RWPE1 (cell line): ENCODE measurements around the gene RFK.
A peak's percentile ranks its signal among the peaks of the same experiment; 100 is the strongest.

Experiments
- CTCF ChIA-PET: fragments of 350-600 bp; sonication (Branson Sonifier 250); formaldehyde crosslinking; extraction: SDS; loops from one replicate; lab custom pipeline; 2021; lab: Yijun Ruan, JAX
- POLR2A ChIA-PET: fragments of 400-600 bp; formaldehyde crosslinking; extraction: SDS; loops from one replicate; lab custom pipeline; 2020; ENCODE audit warnings: antibody characterized with exemption; ENCODE audit not compliant: low non-redundant PET; lab: Yijun Ruan, JAX
- DNase-seq: peaks from one replicate; pipeline ENCODE4 v3.0.0; 2012; ENCODE audit warnings: low spot score
- H3K27ac ChIP-seq: fragments of 450-650 bp; 2 replicates; pipeline ENCODE4 v1.5.1; 2017
- TF ChIP-seq, protein P1 (sequence below): fragments of 450-650 bp; conservative IDR thresholded peaks from 2 replicates; pipeline ENCODE4 v1.5.1; 2017; ENCODE audit warnings: low read depth, mild to moderate bottlenecking

The RFK gene

DNA sequence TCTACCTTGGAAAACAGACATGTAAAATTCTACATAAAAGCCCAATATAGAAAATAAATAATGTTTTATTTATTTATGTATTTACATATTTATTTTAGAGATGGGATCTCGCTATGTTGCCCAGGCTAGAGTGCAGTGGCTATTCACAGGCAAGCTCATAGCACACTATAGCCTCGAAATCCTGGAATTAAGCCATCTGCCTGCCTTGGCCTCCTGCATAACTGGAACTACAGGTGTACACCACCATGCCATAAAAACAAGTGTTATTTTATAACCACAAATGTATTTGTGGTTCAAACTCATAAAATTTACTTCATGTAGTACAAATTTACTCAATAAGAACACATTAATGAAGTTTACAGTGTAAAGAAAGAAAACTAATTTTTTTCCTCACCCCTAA is 7.0 kb upstream of the RFK start:
- ChIA-PET POLR2A (no interaction called here), CTCF (no interaction called here)
- TF ChIP-seq, protein P1, sequence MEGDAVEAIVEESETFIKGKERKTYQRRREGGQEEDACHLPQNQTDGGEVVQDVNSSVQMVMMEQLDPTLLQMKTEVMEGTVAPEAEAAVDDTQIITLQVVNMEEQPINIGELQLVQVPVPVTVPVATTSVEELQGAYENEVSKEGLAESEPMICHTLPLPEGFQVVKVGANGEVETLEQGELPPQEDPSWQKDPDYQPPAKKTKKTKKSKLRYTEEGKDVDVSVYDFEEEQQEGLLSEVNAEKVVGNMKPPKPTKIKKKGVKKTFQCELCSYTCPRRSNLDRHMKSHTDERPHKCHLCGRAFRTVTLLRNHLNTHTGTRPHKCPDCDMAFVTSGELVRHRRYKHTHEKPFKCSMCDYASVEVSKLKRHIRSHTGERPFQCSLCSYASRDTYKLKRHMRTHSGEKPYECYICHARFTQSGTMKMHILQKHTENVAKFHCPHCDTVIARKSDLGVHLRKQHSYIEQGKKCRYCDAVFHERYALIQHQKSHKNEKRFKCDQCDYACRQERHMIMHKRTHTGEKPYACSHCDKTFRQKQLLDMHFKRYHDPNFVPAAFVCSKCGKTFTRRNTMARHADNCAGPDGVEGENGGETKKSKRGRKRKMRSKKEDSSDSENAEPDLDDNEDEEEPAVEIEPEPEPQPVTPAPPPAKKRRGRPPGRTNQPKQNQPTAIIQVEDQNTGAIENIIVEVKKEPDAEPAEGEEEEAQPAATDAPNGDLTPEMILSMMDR: no peak
- DNase-seq: no peak
- H3K27ac ChIP-seq: no peak overlapping the region

DNA sequence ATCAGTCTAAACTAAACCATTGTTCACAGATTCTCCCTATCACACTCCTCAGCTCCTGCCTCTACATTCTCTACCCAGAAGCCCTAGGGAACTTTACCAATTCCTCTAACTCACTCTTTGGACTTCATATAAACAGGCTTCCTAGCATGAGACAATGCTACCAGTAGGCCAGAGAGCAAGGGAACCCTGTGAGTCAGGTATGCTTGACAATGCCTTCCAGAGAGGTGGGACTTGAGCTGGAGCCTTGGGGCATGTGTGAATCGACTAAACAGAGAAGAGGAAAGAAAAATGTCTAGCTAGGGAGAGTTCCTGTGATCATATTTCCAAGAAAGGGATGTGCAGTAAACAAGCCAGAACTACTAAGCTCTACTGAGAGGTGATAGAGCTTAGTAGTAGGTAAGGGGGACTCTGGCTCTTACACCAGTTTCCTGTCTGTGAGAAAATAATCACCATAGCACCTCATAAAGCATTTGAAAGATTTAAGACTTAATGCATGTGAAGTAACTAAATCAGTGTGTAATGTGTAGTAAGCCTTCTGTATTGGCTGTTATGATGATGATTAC is 6.4 kb upstream of the RFK start:
- ChIA-PET POLR2A (no interaction called here), CTCF (interaction anchor here (0.6 kb wide), 1 partner anchor 637 kb away, joined by 6 read pairs; no protein-coding TSS in a partner anchor)
- no peak overlapping the region for H3K27ac ChIP-seq
- DNase-seq: peak; percentile 22
- TF ChIP-seq, protein P1: no peak

DNA sequence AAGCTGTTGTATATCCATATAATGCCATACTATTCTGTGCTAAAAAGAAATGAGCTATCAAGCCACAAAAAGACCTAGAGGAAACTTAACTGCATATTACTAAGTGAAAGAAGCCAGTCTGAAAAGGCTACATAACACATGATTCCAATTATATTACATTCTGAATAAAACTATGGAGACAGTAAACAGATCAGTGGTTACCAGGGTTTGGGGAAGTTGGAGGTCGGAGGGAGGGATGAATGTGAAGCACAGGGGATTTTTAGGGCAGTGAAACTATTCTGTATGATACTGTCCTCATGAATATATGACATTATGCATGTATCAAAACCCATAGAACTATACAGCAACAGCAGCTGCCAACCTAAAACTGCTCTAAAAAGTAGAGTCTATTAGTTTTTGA is 5.6 kb upstream of the RFK start:
- DNase-seq: no peak
- TF ChIP-seq, protein P1: no peak
- no peak overlapping the region for H3K27ac ChIP-seq
- ChIA-PET POLR2A (no interaction called here), CTCF (interaction anchor here (0.6 kb wide), 1 partner anchor 1080 kb away, joined by 4 read pairs; no protein-coding TSS in a partner anchor)

DNA sequence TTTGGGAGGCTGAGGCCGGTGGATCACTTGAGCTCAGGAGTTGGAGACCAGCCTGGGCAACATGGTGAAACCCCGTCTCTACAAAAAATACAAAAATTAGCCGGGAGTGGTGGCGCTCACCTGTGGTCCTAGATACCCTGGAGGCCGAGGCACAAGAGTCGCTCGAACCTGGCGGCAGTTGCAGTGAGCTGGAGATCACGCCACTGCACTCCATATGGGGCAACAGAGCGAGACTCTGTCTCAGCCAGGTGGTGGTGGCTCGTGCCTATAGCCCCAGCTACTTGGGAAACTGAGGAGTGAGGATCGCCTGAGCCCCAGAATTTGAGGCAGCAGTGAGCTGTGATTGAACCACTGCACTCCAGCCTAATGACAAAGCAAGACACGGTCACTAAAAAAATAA is 2.4 kb upstream of the RFK start:
- TF ChIP-seq, protein P1: no peak
- CTCF ChIA-PET: interaction anchor here (0.6 kb wide), 1 partner anchor 1283 kb away, joined by 3 read pairs; no protein-coding TSS in a partner anchor
- no peak for DNase-seq
- H3K27ac ChIP-seq: no peak overlapping the region
- POLR2A ChIA-PET: no interaction called here

DNA sequence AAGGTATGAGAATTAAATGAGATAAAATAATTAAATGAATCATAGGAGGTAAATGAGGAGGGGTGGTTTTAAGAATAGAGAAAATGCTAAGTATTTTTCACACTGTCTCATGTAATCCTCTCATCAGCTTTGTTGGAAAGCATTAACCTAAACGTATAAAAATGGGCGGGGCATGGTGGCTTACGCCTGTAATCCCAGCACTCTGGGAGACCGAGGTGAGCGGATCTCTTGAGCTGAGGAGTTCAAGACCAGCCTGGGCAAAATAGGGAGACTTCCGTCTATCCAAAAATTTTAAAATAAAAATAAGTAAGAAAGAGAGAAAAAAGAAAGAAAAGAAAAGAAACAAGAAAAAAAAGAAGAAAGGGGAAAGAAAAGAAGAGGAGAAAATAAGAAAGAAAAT is 1.9 kb upstream of the RFK start:
- POLR2A ChIA-PET: no interaction called here
- TF ChIP-seq, protein P1: no peak
- no peak overlapping the region for H3K27ac ChIP-seq
- CTCF ChIA-PET: no interaction called here
- no peak for DNase-seq

DNA sequence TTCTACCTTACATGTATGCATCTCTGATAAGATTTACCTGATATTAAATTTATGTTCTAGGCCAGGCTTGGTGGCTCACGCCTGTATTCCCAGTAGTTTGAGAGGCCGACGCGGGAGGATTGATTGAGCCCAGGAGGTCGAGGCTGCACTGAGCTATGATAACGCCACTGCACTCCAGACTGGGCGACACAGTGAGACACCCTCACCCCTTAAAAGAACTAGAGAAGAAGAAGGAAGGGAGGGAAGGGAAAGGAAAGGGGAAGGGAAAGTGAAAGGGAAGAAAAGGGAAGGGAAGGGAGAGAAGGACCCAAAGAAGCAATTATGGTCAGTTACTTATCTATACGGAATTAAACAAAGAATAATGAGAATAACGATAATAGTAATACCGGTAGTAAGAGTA is 1.2 kb upstream of the RFK start:
- no peak for DNase-seq
- ChIA-PET CTCF (interaction anchor here (0.6 to 2.1 kb wide), 3 partner anchors 25 to 769 kb away, joined by 3 to 13 read pairs (median 3); no protein-coding TSS in a partner anchor), POLR2A (no interaction called here)
- H3K27ac ChIP-seq: peak overlapping the region; percentile 89
- TF ChIP-seq, protein P1: no peak
